ENCODE measurements around the gene DPH7.
"Not testable (repeated sequence)": the region's sequence is repeated elsewhere in the genome, so short reads cannot be mapped to it uniquely, and the experiment has no call there.

Gene DPH7

DNA sequence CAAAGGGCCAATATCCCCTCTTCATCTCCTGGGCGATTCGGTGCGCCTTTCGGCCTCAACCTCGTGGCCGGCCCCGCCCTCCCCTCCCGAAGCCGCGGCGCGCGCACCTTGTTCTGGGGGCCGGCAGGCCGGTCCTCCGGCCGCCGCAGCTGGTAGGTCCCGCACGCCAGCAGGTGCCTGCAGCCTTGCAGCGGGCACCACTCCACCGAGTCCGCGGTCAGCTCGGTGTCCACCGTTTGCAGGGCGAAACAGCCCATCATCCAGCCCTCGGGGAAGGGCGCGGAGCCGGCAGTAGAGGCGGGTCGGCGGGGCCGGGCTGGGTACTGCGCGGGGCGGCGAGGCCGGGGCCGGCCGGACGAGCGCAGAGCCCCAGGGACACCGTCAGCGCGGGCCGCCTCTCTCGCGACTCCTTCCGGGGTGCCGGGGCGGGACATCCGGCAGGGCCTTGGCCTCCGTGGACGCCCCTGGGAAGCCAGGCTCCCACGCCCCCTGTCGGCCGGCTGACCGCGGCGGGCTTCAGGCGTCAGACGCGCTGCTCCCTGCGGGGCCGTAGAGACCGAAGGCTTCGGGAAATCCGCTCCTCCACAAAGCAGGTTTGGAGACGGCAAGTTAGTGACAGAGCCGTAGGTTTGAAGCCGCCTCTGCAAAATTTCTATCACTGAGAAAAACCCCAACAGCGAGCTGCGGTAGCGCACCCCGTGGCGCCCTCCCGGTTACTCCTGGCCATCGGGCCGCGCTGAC is at the start of gene DPH7:
Gene DPH7 (minus strand): TSS at position 408 of the 741 bp plus-strand sequence. CDS start 148 bp downstream, at position 260.
- peak; percentile 93 for DNase-seq

DNA sequence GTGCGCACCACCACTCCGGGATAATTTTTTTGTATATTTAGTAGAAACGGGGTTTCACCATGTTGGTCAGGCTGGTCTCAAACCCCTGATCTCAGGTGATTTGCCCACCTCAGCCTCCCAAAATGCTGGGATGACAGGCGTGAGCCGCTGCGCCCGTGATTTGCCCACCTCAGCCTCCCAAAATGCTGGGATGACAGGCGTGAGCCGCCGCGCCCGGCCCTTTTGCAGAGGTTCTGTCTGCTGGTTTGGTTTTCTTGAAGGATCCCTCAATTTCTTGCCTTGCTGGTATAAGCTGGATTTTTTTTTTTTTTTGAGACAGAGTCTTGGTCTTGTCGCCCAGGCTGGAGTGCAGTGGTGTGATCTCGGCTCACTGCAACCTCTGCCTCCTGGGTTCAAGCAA is 48.7 kb upstream of the DPH7 start:
- not testable (repeated sequence) for DNase-seq

DNA sequence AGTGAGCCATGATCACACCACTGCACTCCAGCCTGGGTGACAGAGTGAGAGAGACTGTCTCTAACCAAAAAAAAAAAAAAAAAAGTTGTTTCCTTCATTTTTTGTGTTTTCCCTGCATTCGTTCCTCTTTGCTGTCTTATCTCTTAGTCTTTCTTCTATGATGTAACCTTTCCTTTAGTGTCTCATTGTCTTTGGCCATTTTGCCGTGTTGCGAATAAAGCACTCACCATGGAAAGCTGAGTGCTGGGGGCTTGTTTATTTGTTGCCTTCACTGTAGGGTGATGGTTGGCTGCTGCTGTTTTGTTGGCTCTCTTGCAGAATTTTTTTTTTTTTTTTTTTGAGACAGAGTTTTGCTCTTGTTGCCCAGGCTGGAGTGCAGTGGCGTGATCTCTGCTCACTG is 47.7 kb upstream of the DPH7 start:
- no peak for DNase-seq

DNA sequence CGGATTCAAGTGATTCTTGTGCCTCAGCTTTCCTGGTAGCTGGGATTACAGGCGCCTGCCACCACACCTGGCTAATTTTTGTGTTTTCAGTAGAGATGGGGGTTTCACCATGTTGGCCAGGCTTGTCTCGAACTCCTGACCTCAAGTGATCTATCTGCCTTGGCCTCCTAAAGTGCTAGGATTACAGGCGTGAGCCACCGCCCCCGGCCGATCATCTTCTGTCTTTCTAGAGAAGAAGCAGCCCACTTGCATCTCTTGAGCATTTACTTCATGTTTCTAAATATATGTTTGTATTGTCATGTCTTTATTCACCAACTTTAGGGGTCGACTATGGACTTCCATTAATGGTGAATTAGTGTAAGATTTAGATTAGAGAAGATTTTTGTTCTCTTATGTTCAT is 43.5 kb upstream of the DPH7 start:
- DNase-seq, result not testable (repeated sequence)

DNA sequence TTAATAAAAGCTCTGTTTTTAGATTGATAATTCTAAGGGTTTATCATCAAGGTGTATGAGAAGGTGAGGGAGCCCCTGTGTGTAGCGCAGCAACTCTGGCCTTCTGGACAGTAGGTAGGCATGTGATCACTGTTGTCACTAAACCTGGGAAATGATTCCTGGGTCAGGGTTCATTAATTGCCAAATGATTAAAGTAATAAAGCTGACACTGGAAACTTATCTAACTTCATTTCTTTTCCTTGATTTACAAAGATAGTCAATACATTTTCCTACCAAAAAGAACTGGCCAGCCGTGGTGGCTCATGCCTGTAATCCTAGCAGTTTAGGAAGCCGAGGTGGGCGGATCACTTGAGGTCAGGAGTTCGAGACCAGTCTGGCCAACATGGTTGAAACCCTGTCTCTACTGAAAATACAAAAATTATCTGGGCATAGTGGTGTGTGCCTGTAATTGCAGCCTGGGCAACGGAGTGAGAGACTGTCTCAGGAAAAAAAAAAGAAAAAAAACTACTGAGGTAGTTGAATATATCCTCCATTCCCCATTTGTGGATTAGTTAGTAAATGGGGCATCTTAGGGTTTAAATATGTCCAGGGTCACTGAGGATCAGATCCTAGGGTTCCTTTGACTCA is 42.5 kb upstream of the DPH7 start:
- DNase-seq, result peak; percentile 45

DNA sequence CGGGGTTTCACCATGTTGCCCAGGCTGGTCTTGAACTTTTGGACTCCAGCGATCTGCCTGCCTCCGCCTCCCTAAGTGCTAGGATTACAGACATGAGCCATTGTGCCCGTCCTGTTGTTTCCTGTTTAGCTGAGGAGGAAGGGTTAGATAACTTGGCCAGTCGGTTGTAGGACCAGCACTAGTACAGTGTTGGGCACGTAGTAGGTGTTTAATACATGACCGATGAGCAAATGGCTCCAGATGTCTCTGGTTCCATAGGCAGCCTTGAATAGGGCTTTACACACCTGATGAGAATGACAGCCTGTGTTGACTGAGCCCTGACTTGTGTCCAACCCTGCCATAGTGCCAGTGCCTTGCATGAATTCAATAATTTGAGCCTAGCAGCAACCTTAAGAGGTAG is 41.9 kb upstream of the DPH7 start:
- DNase-seq, result no peak

DNA sequence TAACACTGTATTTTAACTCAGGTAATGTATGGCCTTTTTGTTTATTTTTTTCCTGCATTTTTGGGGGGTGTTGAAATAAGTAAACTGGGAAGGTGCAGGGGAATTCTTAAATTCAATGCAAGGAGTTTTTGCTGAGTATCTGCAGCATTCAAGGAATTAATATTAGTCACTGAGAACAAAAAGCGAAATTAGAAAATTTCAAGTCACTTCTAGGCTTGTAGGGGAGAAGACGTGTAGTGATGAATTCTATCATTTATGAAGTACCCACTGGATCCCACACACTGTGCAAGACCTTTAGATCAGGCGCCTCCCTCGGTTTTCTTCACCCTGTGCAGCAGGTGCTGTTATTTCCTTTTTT is 41.3 kb upstream of the DPH7 start:
- no peak for DNase-seq

DNA sequence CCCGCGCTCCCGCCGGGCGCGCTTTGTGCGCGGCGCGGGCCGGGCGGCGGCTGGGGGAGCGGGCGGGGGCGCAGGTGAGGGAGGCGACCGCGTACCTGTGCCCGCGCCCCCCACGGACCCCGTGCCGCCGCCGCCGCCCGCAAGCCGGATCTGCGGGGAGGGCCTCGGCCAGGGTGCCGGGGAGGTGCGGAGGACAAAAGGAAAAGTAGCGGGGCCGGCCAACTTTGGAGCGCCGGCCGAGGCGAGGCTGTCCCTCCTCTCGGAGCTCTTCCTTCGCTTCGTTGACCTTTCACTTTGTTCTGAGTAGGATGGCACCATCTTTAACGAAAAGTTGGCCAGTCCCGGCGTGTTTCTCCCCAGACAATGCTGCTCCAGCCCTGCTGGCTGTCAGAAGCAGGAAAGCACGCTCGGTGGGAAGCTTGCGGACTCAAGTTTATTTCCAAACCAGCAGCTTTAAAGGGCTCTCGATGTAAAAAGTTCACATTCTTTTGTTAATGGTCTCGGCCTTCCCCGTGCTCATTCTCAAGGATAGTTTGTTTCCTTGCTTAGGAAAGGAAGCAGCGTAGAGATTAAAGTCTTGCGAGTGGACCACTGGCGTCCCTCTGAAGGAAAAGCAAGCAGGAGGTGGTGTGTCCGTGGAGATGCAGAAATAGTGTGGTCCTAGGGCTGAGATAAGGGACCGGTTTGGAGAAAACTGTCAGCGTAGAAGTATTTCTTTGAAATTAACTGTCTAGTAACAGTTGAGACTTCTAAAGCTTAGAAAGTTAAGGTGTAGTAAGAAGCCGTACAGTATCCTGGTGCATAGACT is 40.7 kb upstream of the DPH7 start:
- DNase-seq, result peak; percentile 44

DNA sequence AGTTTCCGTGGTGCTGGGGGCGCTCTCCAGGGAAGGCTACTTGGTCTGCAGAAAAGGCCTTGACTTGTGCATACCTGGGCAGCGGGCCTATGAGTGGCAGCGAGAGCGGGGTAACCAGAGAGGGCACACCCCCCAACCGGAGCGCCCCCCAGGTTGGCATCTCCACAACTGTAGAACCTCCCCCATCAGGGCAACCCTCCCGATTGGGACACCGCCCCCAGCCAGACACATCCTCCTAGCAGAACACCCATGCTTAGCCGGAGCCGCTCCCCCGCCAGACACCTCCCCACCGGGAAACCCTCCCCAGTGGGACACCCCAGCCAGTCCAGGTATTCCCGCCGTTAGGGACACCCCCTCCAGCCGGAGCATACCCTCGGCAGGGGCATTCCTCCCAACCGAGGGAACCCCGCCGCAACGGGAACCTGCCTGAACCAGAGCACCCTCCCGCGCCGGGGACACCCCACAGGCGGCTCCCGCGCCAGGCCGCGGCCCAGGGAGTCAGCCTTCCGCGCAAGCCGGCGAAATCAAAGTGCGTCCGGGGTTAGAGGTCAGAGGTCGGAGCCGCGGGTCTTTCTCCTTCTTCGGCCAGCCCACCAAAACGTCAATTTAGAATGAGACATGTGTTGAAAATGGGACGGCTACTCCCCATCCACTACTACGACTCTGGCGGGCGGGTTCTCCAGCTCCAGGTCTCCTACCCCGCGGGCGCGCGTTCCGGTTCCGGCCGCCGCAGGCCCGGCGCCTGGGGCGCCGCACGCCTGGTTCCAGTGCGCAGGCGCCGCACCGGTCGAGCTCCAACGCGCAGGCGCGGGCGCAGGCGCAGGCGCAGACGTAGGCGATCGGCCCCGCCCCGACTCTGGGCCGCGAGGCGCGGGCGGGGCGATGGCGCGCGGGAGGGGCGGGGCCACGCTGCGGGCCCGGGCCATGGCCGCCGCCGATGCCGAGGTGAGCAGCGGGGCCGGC is 39.7 kb upstream of the DPH7 start, which contains the start of gene EHMT1:
Gene EHMT1 (plus strand): TSS at position 901 of the 963 bp plus-strand sequence. CDS start 24 bp downstream, at position 925.
- DNase-seq, result peak; percentile 90

DNA sequence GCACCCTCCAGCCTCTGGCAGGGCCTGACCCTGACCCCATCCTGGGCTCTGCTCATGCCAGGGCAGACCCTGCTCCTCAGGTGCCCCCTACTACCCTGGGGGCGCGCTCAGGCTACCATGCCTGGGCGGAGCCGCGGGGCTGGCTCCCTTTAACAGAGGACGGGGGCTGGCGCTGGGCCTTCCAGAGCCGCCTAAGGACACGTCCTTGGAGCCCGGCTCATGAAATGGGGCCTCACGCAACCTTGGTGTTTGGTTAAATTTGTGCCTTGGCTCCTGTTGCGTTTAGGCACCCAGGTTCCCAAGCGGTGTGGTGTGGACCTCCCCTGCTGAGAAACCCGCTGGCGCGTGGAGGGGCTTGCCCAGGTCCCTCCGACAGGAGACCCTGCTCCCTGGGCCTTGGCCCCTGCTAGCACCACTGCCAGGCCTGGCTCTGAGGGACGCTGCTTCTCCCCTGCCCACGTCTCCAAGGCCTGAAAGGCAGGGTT is 36.7 kb upstream of the DPH7 start:
- DNase-seq, result no peak

DNA sequence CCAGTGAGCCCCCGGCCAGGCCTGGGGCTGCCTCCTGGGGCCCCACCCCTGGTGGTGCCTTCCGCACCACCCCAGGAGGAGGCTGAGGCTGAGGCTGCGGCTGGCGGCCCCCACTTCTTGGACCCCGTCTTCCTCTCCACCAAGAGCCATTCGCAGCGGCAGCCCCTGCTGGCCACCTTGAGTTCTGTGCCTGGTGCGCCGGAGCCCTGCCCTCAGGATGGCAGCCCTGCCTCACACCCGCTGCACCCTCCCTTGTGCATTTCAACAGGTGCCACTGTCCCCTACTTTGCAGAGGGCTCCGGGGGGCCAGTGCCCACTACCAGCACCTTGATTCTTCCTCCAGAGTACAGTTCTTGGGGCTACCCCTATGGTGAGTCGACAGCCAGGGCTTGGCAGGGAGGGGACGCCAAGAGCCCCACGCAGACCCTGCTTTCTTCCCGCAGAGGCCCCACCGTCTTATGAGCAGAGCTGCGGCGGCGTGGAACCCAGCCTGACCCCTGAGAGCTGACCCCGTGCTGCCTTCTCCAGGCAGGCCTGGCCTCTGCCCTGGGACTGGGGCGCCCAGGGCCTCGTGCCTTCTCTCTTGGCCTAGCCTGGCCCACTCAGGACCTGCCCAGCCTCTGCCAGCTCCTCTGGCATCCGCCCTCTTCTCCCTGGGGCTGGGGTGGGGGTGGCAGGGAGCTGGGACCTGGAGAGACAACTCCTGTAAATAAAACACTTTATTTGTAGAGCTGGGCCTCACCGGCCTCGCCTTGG is 36.1 kb upstream of the DPH7 start:
- no peak for DNase-seq

DNA sequence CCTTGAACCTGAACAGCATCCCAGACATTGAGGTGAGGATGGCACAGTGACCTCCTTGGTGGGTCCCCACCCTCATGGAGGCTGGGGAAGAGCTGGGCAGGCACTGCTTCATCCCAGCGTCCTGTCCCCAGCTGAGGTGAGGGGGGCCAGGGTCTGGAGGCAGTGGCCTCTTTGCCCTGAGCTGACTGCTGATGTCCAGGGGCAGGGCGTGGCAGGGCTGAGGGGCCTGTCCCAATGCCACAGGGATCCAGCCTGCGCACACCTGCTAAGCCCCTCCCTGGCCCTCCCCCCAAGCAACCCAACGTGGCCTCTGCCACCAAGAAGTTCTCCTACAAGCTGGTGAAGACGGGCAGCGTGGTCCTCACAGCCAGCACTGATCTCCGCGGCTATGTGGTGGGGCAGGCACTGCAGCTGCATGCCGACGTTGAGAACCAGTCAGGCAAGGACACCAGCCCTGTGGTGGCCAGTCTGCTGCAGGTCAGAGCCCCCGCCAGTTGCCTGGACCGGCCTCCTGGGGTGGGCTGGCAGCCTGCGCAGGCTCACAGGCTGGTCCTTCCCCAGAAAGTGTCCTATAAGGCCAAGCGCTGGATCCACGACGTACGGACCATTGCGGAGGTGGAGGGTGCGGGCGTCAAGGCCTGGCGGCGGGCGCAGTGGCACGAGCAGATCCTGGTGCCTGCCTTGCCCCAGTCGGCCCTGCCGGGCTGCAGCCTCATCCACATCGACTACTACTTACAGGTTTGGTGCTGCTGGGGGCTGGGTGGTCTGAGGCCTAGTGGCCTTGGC is 35.2 kb upstream of the DPH7 start:
- no peak for DNase-seq

DNA sequence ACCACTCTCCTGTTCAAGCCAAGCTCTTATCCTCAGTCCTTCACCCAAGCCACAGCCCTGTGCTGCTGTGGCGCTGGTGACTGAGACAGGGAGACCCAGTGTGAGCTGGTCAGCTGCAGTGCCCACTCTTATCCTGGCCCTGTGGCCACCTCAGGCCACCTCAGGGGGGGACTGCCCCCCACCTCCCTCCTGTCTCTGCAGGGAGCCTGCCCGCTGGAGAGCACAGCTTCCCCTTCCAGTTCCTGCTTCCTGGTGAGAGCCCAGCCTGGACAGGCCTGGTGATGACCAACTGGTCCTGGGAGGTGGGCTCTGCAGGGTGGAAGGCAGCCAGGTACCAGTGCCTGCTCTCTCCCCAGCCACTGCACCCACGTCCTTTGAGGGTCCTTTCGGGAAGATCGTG is 34.5 kb upstream of the DPH7 start:
- no peak for DNase-seq

DNA sequence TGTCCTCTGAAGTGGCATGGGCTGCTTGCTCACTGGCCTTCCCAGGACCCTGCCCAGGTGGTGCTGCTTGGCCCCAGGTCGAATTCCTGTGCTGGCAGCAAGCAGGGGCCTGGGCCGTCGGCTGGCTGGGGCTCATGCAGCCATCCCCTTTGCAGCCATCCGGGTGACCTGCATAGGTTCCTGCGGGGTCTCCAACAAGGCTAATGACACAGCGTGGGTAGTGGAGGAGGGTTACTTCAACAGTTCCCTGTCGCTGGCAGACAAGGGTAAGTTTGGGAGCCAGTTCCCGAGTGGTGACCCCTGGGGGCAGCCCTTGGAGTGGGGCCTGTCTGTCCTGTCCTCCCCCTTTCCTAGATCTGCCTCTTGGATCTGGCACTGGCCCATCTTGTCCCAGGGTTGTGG is 34.0 kb upstream of the DPH7 start:
- no peak for DNase-seq

DNA sequence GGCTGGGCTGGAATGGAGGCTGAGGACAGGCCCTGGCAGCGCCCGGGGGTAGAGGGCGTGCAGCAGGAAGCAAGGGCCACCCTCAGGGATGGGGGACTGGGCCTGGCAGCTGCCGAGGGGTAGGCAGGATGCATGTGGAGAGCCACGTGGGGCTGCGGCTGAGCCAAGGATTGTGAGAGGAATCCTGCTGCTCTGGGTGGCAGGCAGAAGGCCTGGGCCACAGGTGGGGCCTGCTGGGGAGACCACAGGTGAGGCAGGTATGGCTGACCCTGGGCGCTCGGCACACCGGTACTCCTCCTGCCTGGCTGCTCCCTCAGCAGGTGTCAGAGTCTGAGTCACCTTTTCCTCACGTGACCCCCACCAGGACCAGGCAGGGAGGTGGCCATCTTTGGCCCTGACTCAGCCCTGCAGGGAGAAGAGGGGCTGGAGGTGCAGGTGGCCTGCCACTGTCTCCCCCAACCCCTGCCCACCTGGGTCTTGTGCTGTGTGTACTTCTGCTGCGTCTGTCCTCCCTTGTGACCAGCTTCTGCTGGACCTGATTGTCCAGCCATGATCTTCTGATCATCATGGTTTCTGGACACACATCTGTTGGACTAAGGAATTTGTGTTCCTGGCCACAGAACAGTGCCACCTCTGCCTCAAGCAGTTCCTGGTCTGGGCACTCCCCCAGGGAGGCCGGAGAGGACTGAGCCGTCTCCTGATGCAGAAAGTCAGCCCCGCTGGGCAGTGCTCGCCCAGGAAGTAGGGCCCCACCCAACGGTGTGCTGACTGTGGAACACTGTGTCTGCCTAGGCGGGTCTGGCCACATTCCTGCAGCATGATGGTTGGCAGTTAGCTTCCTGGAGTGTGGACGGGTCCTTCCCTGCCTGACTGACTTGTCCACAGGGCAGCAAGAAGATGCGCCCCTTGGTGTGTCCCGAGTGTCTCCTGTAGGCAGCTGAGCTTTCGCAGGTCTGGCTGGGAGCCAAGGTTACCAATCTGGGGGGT is 33.2 kb upstream of the DPH7 start:
- no peak for DNase-seq

DNA sequence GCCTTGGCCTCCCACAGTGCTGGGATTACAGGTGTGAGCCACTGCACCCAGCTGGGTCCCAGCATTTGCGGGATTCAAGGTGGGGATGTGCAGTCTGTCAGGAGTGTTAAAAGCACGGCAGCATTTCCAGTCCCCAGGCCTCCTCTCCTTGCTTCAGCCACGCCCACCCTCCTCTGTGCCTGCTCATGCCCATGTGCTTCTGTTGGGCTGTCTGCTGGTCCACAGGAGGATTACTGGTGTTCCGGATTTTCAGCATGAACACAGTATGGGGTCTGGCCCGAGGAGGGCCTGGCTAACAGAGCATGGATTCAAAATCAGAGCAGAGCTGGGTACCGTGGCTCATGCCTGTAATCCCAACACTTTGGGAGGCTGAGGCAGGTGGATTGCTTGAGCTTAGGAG is 32.2 kb upstream of the DPH7 start:
- DNase-seq, result no peak

DNA sequence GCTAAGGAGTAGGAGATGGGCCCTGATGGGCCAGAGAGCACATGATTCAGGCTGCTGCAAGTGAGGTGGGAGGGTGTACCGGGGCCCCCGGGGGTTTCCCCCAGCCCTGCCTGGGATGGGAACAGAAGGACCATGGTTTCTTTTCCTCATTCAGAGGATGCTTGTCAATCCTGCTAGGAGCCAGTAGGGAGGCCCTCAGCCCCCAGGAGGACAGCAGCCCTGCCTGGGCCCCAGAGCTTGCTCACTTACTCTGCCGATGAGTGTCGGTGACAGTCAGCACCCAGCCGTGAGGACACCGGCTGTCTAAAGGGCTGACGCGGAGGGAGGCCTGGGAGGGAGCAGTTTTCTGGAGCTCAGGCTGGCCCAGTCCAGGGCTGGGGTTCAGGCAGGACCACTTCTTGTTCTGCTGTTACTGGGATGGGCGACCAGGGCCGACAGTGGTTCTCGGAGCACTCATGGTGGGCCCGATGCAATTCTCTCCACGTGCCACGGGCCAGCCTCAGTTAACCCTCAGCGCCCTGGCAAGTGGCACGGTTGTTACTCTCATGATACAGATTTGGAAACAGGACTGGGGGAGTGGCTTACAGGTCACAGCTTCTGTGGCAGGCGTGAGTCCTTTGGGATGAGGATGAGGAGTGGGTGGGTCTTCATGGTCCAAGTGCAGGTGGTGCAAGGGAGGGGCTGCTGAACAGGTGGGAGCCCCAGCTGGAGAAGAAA is 28.6 kb upstream of the DPH7 start:
- no peak for DNase-seq

DNA sequence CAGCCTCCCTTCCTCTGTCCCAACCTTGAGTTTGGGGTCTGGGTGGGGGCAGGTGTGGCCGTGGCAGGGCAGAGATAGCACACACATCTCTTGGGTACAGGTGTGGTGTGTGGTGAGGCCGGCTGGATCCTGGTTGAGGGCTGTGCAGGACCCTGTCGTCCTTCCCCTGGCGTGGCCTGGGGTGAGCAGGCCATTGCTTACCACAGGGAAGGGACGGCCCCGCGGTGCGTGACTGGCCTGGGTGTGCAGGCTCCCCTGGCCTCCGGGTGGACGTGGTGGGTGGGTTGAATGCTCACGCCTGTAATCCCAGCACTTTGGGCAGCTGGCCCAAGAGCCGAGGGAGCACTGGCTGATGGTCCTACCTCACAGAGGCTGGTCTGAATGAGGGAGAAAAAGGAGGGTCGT is 28.0 kb upstream of the DPH7 start:
- no peak for DNase-seq

Measured in CD4-positive, alpha-beta T cell treated with Interleukin-17A for 1 hour (primary cell).